Trophoblast cell (in vitro differentiated cells and primary cell): ENCODE data around the gene KRT1.
"Not testable (repeated sequence)": the region's sequence is repeated elsewhere in the genome, so short reads cannot be mapped to it uniquely, and the experiment has no call there.

Experiments used
- DNase-seq, 2 donors: peaks; one replicate each; pipeline ENCODE4 v3.0.0-alpha.2; 2016
- H2AFZ ChIP-seq: 2 replicates; pipeline ENCODE4 v1.6.1; 2013; ENCODE audit warnings: low read length, moderate library complexity, mild to moderate bottlenecking; ENCODE audit not compliant: insufficient read depth, poor library complexity
- H2AK5ac ChIP-seq: 2 replicates; pipeline ENCODE4 v1.6.1; 2013; ENCODE audit warnings: mild to moderate bottlenecking, low read length
- H2BK120ac ChIP-seq: 2 replicates; pipeline ENCODE4 v1.6.1; 2013; ENCODE audit warnings: low read length, mild to moderate bottlenecking, moderate library complexity; ENCODE audit not compliant: insufficient read depth, poor library complexity
- H2BK12ac ChIP-seq: 2 replicates; pipeline ENCODE4 v1.6.1; 2013; ENCODE audit warnings: mild to moderate bottlenecking, low read length, moderate library complexity
- H2BK5ac ChIP-seq: 2 replicates; pipeline ENCODE4 v1.6.1; 2013; ENCODE audit warnings: low read length, low read depth, moderate library complexity, mild to moderate bottlenecking; ENCODE audit not compliant: poor library complexity
- H3K14ac ChIP-seq: 2 replicates; pipeline ENCODE4 v1.6.1; 2013; ENCODE audit warnings: mild to moderate bottlenecking, low read length
- H3K18ac ChIP-seq: 2 replicates; pipeline ENCODE4 v1.6.1; 2013; ENCODE audit warnings: mild to moderate bottlenecking, low read length
- H3K23ac ChIP-seq: 2 replicates; pipeline ENCODE4 v1.6.1; 2013; ENCODE audit warnings: low read length
- H3K27ac ChIP-seq: 2 replicates; pipeline ENCODE4 v1.5.1; 2013; ENCODE audit warnings: low read depth, mild to moderate bottlenecking, inconsistent platforms, low read length, moderate library complexity
- H3K27me3 ChIP-seq: 2 replicates; pipeline ENCODE4 v1.6.1; 2013; ENCODE audit warnings: inconsistent platforms, mild to moderate bottlenecking, low read length, moderate library complexity; ENCODE audit not compliant: insufficient read depth
- H3K36me3 ChIP-seq, 2 experiments: 1 replicate in 1 of 2; 2 replicates in 1 of 2; pipeline ENCODE4 v1.6.1; 2013; ENCODE audit warnings: low read length in 2 of 2, mild to moderate bottlenecking in 2 of 2, moderate library complexity in 1 of 2; ENCODE audit not compliant: insufficient read depth in 2 of 2, control insufficient read depth in 1 of 2
- H3K4ac ChIP-seq: 2 replicates; pipeline ENCODE4 v1.6.1; 2013; ENCODE audit warnings: low read depth, mild to moderate bottlenecking, low read length, moderate library complexity
- H3K4me1 ChIP-seq, 2 experiments: 1 replicate in 1 of 2; 2 replicates in 1 of 2; pipeline ENCODE4 v1.6.1; 2013; ENCODE audit warnings: low read length in 2 of 2, mild to moderate bottlenecking in 2 of 2, moderate library complexity in 1 of 2; ENCODE audit not compliant: insufficient read depth in 2 of 2, control insufficient read depth in 1 of 2
- H3K4me2 ChIP-seq: 2 replicates; pipeline ENCODE4 v1.6.1; 2013; ENCODE audit warnings: inconsistent platforms, mild to moderate bottlenecking, low read length, moderate library complexity
- H3K4me3 ChIP-seq: 2 replicates; pipeline ENCODE4 v1.5.1; 2013; ENCODE audit warnings: mild to moderate bottlenecking, low read depth, low read length, inconsistent platforms
- H3K79me1 ChIP-seq: one replicate; pipeline ENCODE4 v1.6.1; 2013; ENCODE audit warnings: low read length
- H3K79me2 ChIP-seq: 2 replicates; pipeline ENCODE4 v1.6.1; 2013; ENCODE audit warnings: low read length, mild to moderate bottlenecking; ENCODE audit not compliant: control insufficient read depth, insufficient read depth, poor library complexity
- H3K9ac ChIP-seq: 2 replicates; pipeline ENCODE4 v1.6.1; 2013; ENCODE audit warnings: mild to moderate bottlenecking, low read length
- H3K9me3 ChIP-seq: 2 replicates; pipeline ENCODE4 v1.6.1; 2013; ENCODE audit warnings: low read depth, mild to moderate bottlenecking, control low read depth, inconsistent platforms, low read length; ENCODE audit not compliant: insufficient read depth
- H4K12ac ChIP-seq: 2 replicates; pipeline ENCODE4 v1.6.1; 2013; ENCODE audit warnings: low read depth, mild to moderate bottlenecking, low read length, moderate library complexity
- H4K8ac ChIP-seq: 2 replicates; pipeline ENCODE4 v1.6.1; 2013; ENCODE audit warnings: low read depth, mild to moderate bottlenecking, low read length, moderate library complexity
- H4K91ac ChIP-seq: one replicate; pipeline ENCODE4 v1.6.1; 2013; ENCODE audit warnings: low read depth, mild to moderate bottlenecking, low read length, moderate library complexity
- WGBS: extraction: QIAGEN DNeasy Blood & Tissue Kit; methylation state at CpG from one replicate; pipeline ENCODE4 v1.1.7; 2013; ENCODE audit warnings: missing lambda C conversion rate; ENCODE audit not compliant: insufficient read length, insufficient coverage; ENCODE audit errors: extremely low coverage; 5-methylcytosine and 5-hydroxymethylcytosine counted together

The KRT1 gene

DNA sequence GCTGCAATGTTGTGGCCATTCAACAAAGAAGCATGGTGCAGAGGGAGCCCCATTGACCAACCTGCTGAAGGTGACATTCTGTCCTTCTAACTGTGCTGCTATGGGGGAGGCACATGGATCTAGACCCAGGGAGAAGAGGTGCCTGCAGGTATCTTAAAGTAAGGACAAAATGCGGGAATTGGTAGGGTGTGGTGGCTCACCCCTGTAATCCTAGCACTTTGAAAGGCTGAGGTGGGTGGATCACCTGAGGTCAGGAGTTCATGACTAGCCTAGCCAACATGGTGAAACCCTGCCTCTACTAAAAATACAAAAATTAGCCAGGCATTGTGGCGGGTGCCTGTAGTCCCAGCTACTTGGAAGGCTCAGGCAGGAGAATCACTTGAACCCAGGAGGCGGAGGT is 10.3 kb downstream of the KRT1 start:
- not testable (repeated sequence) for H2BK12ac ChIP-seq, H3K4ac ChIP-seq, H2AK5ac ChIP-seq, H2AFZ ChIP-seq, H3K23ac ChIP-seq, H3K4me3 ChIP-seq, H3K79me2 ChIP-seq, H4K91ac ChIP-seq, H3K36me3 ChIP-seq, H3K18ac ChIP-seq, H3K4me2 ChIP-seq, DNase-seq, H3K9me3 ChIP-seq, H3K27me3 ChIP-seq, H3K27ac ChIP-seq, H2BK5ac ChIP-seq, H3K14ac ChIP-seq, H3K9ac ChIP-seq, H3K79me1 ChIP-seq, H4K12ac ChIP-seq, H4K8ac ChIP-seq
- no CpG with 5 or more reads among the region's 3 CpGs for WGBS
- Histone ChIP-seq H2BK120ac (peak overlapping the region; percentile 3), H3K4me1 (peaks cover 14 to 26% of the 10 kb centered on the region in 2 experiments)

DNA sequence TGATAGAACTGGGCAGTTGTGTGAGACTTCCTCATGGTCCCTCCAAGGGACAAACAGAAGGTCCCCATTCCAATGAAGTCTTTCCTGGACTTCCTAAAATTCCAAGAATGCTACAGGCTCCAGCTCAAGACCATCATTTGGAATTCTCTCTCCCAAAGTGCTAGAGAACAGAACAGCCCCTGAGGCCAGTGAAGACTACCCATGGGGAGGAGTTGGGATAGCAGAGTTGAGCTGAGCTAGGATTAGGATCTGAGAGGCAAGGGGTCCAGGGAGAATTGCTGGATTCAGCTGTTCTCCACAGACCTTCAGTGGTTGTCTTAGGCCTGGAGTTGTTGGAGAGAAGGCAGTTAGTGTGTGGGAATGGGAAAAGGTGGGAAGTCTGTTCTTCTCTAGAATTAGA is 10.8 kb downstream of the KRT1 start:
- no peaks in the 10 kb centered on the region for H3K9me3 ChIP-seq
- H3K4me3 ChIP-seq, result no peak overlapping the region
- no peak overlapping the region for H3K27ac ChIP-seq
- H2AFZ ChIP-seq, result no peak overlapping the region
- H3K27me3 ChIP-seq, result no peaks in the 10 kb centered on the region
- H3K79me2 ChIP-seq, result no peaks in the 10 kb centered on the region
- H4K12ac ChIP-seq, result no peak overlapping the region
- no peak overlapping the region for H3K9ac ChIP-seq
- no peak overlapping the region for H3K18ac ChIP-seq
- no peak overlapping the region for H3K4me2 ChIP-seq
- peaks cover 4% of the 10 kb centered on the region for H3K79me1 ChIP-seq
- H4K8ac ChIP-seq, result no peak overlapping the region
- no peak overlapping the region for H2BK5ac ChIP-seq
- no peak overlapping the region for H2AK5ac ChIP-seq
- no peak overlapping the region for H4K91ac ChIP-seq
- no peak overlapping the region for H3K4ac ChIP-seq
- H3K36me3 ChIP-seq, result no peaks in the 10 kb centered on the region
- no peak overlapping the region for H3K23ac ChIP-seq
- H2BK12ac ChIP-seq, result no peak overlapping the region
- H3K4me1 ChIP-seq, result peaks cover 11 to 22% of the 10 kb centered on the region in 2 experiments
- no peak overlapping the region for H2BK120ac ChIP-seq
- H3K14ac ChIP-seq, result no peak overlapping the region
- DNase-seq, result peak in 1 of 2 donors; percentile 57

DNA sequence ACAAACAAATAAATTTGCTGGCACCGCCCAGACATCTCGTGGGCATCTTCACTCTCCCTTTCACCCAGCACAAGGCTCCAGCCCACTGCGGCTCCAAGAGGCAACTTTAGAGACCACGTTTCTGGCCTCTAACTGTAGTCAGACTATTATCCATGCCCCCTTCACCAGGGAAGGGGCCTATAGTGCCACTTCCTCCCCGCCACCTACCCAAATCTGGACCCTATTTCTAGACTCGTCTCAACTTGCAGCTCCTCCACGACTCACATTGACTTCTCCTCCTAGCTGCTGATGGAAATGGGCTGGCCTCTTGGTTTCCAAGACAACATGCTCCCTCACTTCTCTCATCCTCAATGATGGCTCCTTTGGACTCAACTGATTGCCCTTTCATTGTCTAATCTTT is 12.3 kb downstream of the KRT1 start:
- H3K4me3 ChIP-seq, result no peak overlapping the region

DNA sequence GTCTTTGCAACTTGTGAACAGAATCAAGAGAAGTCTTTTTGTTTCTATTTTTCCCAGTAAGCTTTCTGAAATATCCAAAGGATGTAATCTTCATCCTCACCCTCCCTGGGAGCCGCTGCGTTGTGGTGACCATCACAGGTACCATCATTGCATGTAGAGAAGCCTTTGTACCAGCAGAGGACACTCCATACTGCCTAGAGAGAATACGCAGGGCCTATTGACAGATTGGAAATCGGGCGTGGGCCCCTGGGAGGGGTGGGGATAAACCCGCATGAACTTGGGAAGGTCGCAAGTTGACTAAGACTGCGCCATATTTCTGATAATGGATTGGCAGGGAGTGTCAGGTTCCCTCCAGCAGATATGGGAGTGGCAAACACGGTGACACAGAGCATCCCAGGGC is 12.7 kb downstream of the KRT1 start:
- H2AK5ac ChIP-seq, result no peak overlapping the region
- H3K79me2 ChIP-seq, result no peaks in the 10 kb centered on the region
- H2BK12ac ChIP-seq, result no peak overlapping the region
- H3K36me3 ChIP-seq, result no peaks in the 10 kb centered on the region
- H3K79me1 ChIP-seq, result no peaks in the 10 kb centered on the region
- H3K4me3 ChIP-seq, result no peak overlapping the region
- H2BK5ac ChIP-seq, result no peak overlapping the region
- no peak overlapping the region for H2AFZ ChIP-seq
- peak; percentile 52 to 69 for DNase-seq
- no peak overlapping the region for H4K12ac ChIP-seq
- H3K14ac ChIP-seq, result no peak overlapping the region
- no peaks in the 10 kb centered on the region for H3K27me3 ChIP-seq
- H3K4ac ChIP-seq, result no peak overlapping the region
- H3K4me1 ChIP-seq, result peaks cover 2 to 8% of the 10 kb centered on the region in 2 experiments
- H3K18ac ChIP-seq, result no peak overlapping the region
- H4K91ac ChIP-seq, result no peak overlapping the region
- no peak overlapping the region for H3K23ac ChIP-seq
- no peaks in the 10 kb centered on the region for H3K9me3 ChIP-seq
- no peak overlapping the region for H3K4me2 ChIP-seq
- no peak overlapping the region for H3K27ac ChIP-seq
- no peak overlapping the region for H4K8ac ChIP-seq
- no CpG with 5 or more reads among the region's 9 CpGs for WGBS
- H3K9ac ChIP-seq, result no peak overlapping the region
- no peak overlapping the region for H2BK120ac ChIP-seq

More for the DNA sequence above, 12.3 kb downstream of the KRT1 start:
- Histone ChIP-seq H3K36me3 (no peaks in the 10 kb centered on the region), H3K4ac (no peak overlapping the region), H3K23ac (no peak overlapping the region), H2AFZ (no peak overlapping the region), H4K8ac (no peak overlapping the region), H2BK120ac (no peak overlapping the region), H3K9me3 (no peaks in the 10 kb centered on the region), H2AK5ac (no peak overlapping the region), H4K91ac (no peak overlapping the region), H3K79me1 (peaks cover under 1% of the 10 kb centered on the region), H3K4me1 (peaks cover 3 to 9% of the 10 kb centered on the region in 2 experiments), H3K9ac (no peak overlapping the region), H3K27ac (no peak overlapping the region), H3K18ac (no peak overlapping the region), H3K4me2 (no peak overlapping the region), H3K14ac (no peak overlapping the region), H3K79me2 (no peaks in the 10 kb centered on the region), H3K27me3 (no peaks in the 10 kb centered on the region), H2BK5ac (no peak overlapping the region), H4K12ac (no peak overlapping the region), H2BK12ac (no peak overlapping the region)
- no peak for DNase-seq
- no CpG with 5 or more reads among the region's 7 CpGs for WGBS
